H1 (cell line): Measurements from ENCODE around the gene MBP. TPM values are rescaled to one million over a fixed set of nuclear protein-coding genes. Genes with fewer than 3 reads are reported as not detected.

Experiments used
- polyA plus RNA-seq, 7 experiments: library from polyadenylated mRNA; depleted of rRNA in 3 of 7; stranded (reverse) in 5 of 7; unstranded in 2 of 7; fragments of >200 nt in 5 of 7; fragments of 200-250 nt in 2 of 7; gene quantifications; 1 replicate in 5 of 7; 2 replicates in 1 of 7; 4 replicates in 1 of 7; pipeline versions ENCODE4 v1.2.1 to v1.2.3, GENCODE V29; 2011 to 2013; ENCODE audit warnings: missing spikeins in 2 of 7, mixed read lengths in 2 of 7
- total RNA-seq: library from RNA; stranded (reverse); fragmentation: NEBNext Ultra II Directional; extraction: Animal tissue kit (Norgen Biotek cat#: 25700); gene quantifications from 2 replicates; pipeline ENCODE4 v1.2.1, GENCODE V29; 2021
- TF ChIP-seq, protein P1 (sequence below): IDR thresholded peaks from 2 replicates; pipeline ENCODE4 v1.6.1; 2011; ENCODE audit warnings: low read length, improper control_type of control experiment

The MBP gene
- total and polyA plus RNA-seq, 2 of the 8 experiments (the other 6 are each of a cell fraction or from before 2014, with no cell fraction given), result 7.7 to 19.2 TPM

DNA sequence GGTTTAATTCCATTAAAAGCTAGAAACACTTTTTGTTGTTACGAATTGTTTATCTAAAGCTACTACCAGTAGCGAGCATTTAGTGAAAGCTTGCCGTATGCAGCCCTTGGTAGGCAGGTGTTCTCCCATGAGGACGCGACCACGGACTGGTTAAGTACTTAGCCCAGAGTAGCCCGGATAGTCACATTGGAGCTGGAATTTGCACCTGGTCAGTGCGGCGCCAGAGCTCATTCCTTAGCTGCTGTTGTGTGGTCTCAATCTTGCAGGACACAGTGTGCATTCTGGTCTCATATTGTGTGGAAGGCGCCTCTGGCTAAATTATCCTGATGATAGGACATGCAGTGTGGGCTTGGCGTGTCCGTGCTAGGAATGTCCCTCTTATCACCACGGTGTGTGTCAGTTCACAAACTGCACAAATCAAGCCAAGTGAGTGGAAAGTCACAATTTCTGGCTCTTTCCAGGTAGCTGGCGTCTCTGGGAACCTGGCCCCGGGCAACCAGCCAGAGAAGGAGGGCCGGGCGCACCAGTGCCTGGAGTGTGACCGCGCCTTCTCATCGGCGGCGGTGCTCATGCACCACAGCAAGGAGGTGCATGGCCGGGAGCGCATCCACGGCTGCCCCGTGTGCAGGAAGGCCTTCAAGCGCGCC lies 176.9 kb downstream of the MBP start (continued):
- TF ChIP-seq, protein P1, sequence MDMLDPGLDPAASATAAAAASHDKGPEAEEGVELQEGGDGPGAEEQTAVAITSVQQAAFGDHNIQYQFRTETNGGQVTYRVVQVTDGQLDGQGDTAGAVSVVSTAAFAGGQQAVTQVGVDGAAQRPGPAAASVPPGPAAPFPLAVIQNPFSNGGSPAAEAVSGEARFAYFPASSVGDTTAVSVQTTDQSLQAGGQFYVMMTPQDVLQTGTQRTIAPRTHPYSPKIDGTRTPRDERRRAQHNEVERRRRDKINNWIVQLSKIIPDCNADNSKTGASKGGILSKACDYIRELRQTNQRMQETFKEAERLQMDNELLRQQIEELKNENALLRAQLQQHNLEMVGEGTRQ, result no peak
